Measurements from ENCODE around the gene HOXD10.

The HOXD10 gene

DNA sequence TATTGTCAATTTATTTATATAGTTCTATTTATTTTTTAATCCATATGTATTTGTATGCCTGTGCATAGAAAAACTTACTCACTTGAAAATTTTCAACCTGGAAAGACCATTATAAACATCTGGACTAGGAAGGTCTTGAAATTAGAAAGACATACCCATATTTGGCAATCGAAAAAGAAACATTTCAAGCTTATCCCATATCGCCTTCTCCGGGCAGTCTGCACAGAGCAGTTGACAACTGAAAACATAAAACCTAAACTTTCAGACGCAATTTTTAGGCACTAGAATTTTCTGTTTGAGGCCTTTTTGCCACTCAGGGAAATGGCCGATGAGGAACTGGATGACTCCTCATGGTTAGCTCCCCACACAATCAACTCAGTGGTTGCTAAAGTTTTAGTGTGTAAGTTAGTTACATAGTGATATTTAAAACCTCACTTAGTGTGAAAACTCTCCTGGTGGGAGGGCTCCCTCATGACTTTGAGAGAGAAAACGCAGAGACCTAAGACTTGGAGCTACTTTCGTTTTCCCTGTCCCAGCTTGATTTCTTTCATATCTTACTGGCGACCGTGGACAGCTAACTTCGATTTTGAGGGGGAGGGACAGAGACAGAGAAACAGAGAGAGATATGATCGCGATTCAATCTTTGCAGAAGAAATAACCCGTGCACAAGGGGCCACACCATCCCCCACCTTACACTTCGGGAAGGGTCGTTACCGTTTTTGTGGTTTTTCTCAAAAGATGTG, 20.2 kb upstream of the HOXD10 start:
- DNase-seq: no peak

DNA sequence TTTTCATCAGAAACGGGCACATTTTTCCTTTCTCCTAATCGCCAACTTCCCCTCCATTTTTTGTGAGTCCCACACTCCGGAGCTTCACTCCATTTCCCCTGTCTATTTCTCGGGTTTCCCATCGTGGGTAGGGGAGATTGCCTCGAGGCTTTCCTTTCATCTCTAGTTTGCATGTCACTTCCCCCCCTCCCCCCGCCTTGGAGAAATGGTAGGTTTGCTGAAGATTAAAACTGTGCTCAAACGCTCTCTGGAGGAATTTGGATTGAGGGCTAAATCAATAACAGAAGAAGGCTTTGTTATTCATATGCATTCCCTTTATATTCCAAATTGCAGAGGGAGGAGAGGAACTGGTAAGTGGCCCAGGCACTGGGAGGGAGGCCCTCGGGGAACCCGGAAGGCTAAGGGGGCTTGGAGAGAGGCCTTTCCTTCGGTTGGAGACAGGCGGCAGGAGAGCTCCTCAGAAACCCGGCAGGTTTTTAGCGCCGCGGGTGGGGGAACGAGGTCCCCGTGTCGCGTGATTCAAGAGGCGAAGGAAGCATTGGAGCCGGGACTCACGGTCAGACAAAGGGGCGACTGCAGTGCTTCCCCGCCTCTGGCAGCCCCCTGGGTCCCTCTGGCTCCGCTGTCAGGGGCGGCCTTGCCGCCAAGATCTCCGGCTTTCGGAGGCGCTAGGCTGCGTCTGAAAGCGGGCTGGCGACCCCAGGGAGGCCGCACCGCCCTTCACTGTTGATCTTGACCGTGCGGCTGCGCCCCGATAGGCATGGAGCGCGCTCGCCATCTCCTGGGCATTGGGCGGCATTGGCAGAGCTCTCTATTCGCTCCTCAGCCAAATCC, 19.4 kb upstream of the HOXD10 start:
- DNase-seq: peak; percentile 29 to 52 (median 41)

DNA sequence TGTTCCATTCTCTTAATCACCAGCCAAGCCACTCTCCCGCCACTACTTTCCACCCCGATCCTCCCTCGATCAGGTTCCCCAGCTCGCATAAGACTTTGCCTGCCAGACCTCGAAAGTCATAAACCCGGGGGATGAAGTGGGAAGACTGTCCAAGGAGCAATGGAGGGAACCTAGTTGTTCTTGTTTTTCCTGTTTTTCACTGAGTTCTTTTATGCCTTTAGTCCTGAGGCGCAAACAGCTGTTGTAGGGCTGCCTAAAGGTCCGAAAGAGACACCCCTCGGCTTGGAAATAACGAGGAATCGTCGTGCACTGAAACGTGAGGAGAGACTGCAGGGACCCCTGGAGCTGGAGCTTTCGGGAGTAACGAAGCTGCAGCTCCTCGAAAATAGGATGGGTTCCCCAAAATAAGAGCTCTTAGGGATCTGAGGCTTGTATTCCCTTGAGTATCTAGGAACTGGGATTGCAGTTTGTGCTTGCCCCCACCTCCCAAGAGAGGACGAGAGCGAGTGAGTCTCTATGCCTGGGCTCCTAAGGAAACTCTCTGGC, 18.7 kb upstream of the HOXD10 start:
- DNase-seq: no peak

GRCh38 chr2:176098366-176099158, 18.0 kb upstream of the HOXD10 start:
- no peak for DNase-seq

DNA sequence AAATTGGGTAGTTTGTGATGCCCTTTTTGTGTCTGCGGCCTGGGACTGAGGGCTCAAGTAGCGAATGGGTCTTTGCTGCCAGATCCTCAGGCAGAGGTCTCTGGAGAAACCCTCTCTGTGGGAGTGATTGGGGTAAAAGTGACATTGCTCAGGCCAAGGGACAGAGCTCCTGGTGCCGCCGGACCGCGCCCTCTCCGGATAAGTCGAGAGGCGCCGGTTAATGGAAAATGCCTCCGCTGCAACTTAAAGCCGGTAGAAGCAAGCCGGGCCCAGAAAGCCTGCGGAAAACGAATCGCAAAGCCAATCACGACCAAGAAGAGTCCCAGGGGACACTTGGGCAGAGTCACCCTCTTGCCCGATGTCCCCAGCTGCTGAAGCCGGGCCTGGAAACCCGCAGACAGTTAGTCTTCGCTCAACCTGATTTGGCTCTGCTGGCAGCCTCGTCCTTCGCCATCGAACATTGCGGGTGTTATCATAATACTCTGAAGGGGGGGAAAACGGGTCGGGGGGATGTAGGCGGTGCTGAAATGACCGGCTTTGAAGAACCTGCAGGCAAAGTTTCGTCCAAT, 17.3 kb upstream of the HOXD10 start:
- DNase-seq: no peak

GRCh38 chr2:176099728-176100546, 16.6 kb upstream of the HOXD10 start, which contains the start of gene HOXD12:
HOXD12 (plus strand) TSS chr2:176099795; CDS start chr2:176099802, 7 bp downstream.
- DNase-seq: no peak

GRCh38 chr2:176100547-176101140, 15.9 kb upstream of the HOXD10 start:
- no peak for DNase-seq

DNA sequence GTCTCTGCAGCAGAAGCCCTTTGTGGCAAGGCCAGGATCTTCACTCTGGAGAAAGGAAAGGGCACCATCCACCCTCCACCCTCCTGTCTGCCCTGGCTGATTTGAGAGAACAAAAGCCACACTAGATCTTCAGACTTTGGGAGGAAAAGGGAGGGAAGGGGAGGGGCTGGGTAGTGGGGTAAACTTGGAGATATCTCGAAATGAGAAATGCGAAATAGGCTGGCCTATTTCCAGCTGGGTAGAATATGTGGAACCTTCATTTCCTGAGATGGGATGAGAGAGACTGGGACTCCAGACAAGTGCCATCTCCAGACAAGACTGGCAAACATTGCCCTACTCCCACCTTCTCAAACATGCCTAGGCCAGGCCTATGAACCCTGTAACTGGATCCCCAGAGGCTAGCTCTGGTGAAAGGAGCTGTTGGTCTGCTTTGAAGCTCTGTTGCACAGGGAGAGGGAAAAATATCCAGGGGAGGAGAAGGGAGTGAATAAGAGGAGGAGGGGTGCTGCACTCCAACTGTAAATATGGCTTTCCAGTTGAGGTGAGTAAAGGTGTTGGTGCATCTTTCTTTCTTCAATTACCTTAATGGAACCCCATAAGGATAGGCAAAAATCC, 15.3 kb upstream of the HOXD10 start:
- DNase-seq: no peak

DNA sequence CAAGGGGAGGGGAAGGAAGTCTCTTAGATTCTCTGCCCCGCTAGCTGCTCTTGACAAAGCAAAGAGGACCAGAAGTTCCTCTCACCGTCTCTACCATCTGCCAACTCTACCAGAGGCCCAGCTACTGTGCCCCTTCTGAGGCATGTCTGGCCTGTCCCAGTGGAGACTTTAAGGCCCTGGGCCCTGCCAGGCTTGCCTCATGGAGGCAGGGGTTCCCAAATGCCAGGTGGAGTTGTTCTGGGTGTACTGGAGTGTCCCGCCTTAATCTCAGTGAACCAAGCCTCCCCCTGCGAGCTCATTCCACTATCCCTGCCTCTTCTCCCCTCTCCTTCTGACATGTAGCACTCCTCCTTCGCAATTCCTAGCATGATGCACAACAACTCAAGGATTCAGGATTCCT, 14.7 kb upstream of the HOXD10 start:
- no peak for DNase-seq

- DNase-seq: no peak
Measured at GRCh38 chr2:176102309-176102866, 14.2 kb upstream of the HOXD10 start.

DNA sequence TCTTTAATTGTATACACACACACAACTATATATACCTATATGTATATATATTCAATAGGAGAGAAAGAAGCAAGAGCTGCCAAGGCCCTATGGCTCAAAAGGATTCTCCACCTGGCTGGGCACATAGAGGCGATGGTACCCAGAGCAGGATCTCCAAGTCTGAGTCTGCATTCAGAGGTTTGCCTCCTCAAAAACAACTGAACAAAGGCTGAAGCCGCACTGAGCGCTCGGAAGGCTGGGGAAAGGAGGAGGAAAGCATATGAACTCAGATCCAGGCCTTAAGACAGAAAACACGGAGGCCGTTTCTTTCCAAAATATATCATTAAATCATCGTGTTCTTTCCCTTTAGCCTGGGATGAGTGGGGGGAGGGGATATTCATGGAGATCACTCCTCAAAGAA, 13.4 kb upstream of the HOXD10 start:
- DNase-seq: no peak

GRCh38 chr2:176103742-176104315, 12.7 kb upstream of the HOXD10 start:
- no peak for DNase-seq

GRCh38 chr2:176104316-176105077, 12.1 kb upstream of the HOXD10 start:
- DNase-seq: no peak

GRCh38 chr2:176105078-176105729, 11.4 kb upstream of the HOXD10 start:
- no peak for DNase-seq

DNA sequence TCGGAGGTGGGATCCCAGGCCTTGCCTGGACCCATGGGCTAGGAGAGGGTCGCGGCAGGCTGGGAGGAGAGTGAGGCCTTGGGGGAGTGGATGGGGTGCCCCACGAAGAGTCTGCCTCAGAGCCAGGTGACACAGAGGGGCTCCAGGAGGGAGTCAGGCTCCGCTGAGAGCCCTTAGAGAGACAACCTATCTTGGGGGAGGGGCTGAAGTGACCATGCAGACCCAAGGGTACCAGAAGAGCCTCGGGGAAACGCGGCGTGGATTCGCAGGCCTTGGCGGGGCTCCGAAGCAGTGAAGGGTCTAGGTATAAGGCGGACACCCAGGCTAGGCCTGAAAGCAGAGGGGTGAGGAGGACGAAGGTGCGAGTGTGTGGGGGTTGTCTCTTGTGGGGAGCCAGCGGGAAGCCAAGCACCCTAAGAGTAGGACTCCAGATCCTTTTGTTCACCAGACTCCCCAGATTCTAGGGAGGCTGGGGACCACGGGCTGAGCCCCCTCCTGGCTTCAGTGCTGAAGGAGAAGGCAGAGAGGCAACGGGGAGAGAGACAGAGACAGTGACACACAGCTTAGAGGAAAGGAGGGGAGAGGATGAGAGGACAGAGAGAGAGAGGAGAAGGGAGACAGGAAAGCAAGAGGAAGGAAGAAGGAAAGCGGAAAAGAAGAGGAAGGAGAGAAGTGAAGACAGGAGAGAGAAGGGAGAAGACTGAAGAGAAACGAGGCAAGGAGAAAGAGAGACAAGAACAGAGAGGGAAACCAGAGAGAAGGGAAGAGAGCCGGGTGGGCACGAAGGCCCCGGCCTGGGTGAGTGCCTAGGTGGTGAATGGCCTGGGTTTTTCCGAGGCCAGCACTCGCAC, 10.6 kb upstream of the HOXD10 start:
- no peak for DNase-seq

- DNase-seq: no peak
Measured at GRCh38 chr2:176106581-176107539, 9.7 kb upstream of the HOXD10 start, which contains the start of gene HOXD11. HOXD11 (plus strand) TSS chr2:176107280; CDS start chr2:176107356, 76 bp downstream.
